Measurements from ENCODE around the gene NFIX.

Gene NFIX

GRCh38 chr19:13058951-13059660, 63.8 kb downstream of the NFIX start:
- H3K27ac ChIP-seq: no peak overlapping the region
- no peak overlapping the region for H3K4me3 ChIP-seq (ENCODE audit: low read depth in 1 of 2, low read length in 1 of 2)
- H3K36me3 ChIP-seq: no peaks in the 10 kb centered on the region
- H3K9me3 ChIP-seq: no peaks in the 10 kb centered on the region
- H3K4me1 ChIP-seq (ENCODE audit: control insufficient read depth in 1 of 2, insufficient read depth in 1 of 2, low read depth in 1 of 2, low read length in 1 of 2): peaks cover 7 to 12% of the 10 kb centered on the region in 2 experiments
- H3K27me3 ChIP-seq: peaks cover 79% of the 10 kb centered on the region
- TF ChIP-seq, protein P1, sequence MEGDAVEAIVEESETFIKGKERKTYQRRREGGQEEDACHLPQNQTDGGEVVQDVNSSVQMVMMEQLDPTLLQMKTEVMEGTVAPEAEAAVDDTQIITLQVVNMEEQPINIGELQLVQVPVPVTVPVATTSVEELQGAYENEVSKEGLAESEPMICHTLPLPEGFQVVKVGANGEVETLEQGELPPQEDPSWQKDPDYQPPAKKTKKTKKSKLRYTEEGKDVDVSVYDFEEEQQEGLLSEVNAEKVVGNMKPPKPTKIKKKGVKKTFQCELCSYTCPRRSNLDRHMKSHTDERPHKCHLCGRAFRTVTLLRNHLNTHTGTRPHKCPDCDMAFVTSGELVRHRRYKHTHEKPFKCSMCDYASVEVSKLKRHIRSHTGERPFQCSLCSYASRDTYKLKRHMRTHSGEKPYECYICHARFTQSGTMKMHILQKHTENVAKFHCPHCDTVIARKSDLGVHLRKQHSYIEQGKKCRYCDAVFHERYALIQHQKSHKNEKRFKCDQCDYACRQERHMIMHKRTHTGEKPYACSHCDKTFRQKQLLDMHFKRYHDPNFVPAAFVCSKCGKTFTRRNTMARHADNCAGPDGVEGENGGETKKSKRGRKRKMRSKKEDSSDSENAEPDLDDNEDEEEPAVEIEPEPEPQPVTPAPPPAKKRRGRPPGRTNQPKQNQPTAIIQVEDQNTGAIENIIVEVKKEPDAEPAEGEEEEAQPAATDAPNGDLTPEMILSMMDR (IDR thresholded peaks at IDR 0.05): no peak

DNA sequence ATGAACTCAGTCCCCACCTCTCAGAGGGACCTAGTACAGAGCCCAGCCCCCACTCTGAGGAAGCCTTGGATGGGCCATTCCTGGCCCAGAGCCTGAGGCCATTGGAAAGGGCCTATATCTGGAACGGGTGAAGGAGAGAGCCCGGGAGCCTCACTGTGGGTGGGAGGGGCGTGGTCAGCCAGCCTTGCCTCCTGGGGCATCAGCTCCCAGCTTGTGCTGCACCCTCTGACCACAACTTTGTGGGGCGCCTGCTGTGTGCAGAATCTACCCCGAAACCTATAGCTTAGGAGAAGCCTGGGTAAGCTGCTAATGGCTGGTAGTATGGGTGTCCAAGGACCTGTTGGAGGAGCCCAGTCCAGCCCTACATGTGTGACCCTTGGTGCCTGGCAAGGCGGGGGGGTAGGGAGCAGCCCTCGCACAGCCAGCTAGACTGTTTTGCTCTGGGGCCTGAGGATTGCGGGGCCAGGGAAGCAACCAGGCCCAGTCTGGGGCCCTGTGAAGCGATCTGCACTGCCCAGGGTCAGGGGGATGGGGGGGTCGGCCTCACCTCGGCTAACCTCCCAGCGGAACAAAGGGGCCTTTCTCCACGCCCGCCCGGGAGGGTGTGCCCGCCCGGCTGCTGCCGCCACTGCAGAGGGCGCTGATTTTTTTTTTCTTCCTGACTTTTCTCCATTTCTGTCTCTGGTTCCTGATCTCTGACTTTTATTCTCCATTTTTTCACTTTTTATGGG, 65.1 kb downstream of the NFIX start:
- Histone ChIP-seq H3K27ac (no peak overlapping the region), H3K4me3 (ENCODE audit: low read depth in 1 of 2, low read length in 1 of 2) (peak overlapping the region in 1 of 2 experiments; percentile 55), H3K36me3 (no peaks in the 10 kb centered on the region), H3K27me3 (peaks cover 66% of the 10 kb centered on the region), H3K9me3 (no peaks in the 10 kb centered on the region), H3K4me1 (ENCODE audit: control insufficient read depth in 1 of 2, insufficient read depth in 1 of 2, low read depth in 1 of 2, low read length in 1 of 2) (peaks cover 7 to 12% of the 10 kb centered on the region in 2 experiments)
- TF ChIP-seq, protein P1 (IDR thresholded peaks at IDR 0.05): no peak

- Histone ChIP-seq H3K27me3 (peaks cover 58% of the 10 kb centered on the region), H3K36me3 (no peaks in the 10 kb centered on the region), H3K4me3 (ENCODE audit: low read depth in 1 of 2, low read length in 1 of 2) (peak overlapping the region; percentile 32 to 55), H3K4me1 (ENCODE audit: control insufficient read depth in 1 of 2, insufficient read depth in 1 of 2, low read depth in 1 of 2, low read length in 1 of 2) (peaks cover 7 to 12% of the 10 kb centered on the region in 2 experiments), H3K27ac (no peak overlapping the region), H3K9me3 (no peaks in the 10 kb centered on the region)
- TF ChIP-seq, protein P1 (IDR thresholded peaks at IDR 0.05): peak; percentile 85
Observed at GRCh38 chr19:13060964-13061927, 66.0 kb downstream of the NFIX start.

- Histone ChIP-seq H3K4me1 (ENCODE audit: control insufficient read depth in 1 of 2, insufficient read depth in 1 of 2, low read depth in 1 of 2, low read length in 1 of 2) (peaks cover 7 to 12% of the 10 kb centered on the region in 2 experiments), H3K9me3 (no peaks in the 10 kb centered on the region), H3K27me3 (peaks cover 47% of the 10 kb centered on the region), H3K27ac (no peak overlapping the region), H3K4me3 (ENCODE audit: low read depth in 1 of 2, low read length in 1 of 2) (no peak overlapping the region), H3K36me3 (no peaks in the 10 kb centered on the region)
- TF ChIP-seq, protein P1 (IDR thresholded peaks at IDR 0.05): no peak
Observed at GRCh38 chr19:13062317-13062716, 67.0 kb downstream of the NFIX start.

DNA sequence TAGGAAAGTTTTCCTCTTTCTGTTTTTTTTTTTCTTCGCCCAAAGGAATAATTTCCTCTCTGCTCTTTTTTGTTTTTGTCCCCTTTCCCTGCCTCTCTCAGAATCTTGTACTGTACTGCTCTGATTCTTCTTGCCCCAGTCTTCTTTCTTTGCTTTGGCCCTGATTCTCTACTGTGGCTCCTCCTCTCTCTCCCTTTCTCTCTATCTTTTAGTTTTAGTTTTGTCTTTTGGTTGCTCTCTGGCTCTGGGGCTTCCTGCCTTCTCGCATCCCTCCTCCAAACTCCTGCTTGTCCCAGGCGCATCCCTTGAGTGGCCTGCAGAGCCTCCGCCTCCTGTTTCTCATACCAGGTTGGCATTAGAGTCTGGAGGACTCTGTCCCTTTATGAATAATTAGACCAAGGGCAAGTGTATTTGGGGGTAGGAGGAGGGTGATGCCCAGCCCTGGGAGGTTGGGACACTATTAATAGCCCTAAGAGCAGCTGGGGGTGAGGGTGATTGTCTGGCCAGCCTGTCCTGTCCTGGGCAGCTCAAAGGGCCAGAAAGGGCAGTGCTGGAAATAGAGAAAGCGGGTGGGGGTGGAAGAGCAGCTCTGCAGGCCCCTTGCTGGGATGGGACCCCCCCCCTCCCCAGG, 68.3 kb downstream of the NFIX start:
- Histone ChIP-seq H3K27me3 (peaks cover 46% of the 10 kb centered on the region), H3K27ac (no peak overlapping the region), H3K36me3 (no peaks in the 10 kb centered on the region), H3K4me1 (ENCODE audit: control insufficient read depth in 1 of 2, insufficient read depth in 1 of 2, low read depth in 1 of 2, low read length in 1 of 2) (peaks cover 7 to 12% of the 10 kb centered on the region in 2 experiments), H3K9me3 (no peaks in the 10 kb centered on the region), H3K4me3 (ENCODE audit: low read depth in 1 of 2, low read length in 1 of 2) (no peak overlapping the region)
- TF ChIP-seq, protein P1 (IDR thresholded peaks at IDR 0.05): no peak
